ENCODE results near the gene COQ8A. TPM values are rescaled to one million over a fixed set of nuclear protein-coding genes. Genes with fewer than 3 reads are reported as not detected.

COQ8A gene
- total RNA-seq, 1 donor from 2014 or later: 16.0 TPM

- Mint-ChIP-seq H3K4me3 (ENCODE audit: unreplicated experiment) (no peak overlapping the region), H3K36me3 (ENCODE audit: unreplicated experiment) (no peaks in the 10 kb centered on the region)
- TF ChIP-seq CTCF (IDR thresholded peaks at IDR 0.05): no peak
Observed at GRCh38 chr1:226978432-226979114, 38.5 kb downstream of the COQ8A start.

GRCh38 chr1:226979115-226979516, 39.0 kb downstream of the COQ8A start:
- Mint-ChIP-seq H3K4me1 (ENCODE audit: unreplicated experiment) (peaks cover 16% of the 10 kb centered on the region), H3K4me3 (ENCODE audit: unreplicated experiment) (no peak overlapping the region), H3K9me3 (ENCODE audit: unreplicated experiment) (no peaks in the 10 kb centered on the region), H3K36me3 (ENCODE audit: unreplicated experiment) (no peaks in the 10 kb centered on the region), H3K27me3 (ENCODE audit: unreplicated experiment) (no peaks in the 10 kb centered on the region), H3K27ac (ENCODE audit: unreplicated experiment) (no peak overlapping the region)
- peak; percentile 81 for DNase-seq (ENCODE audit: extremely low spot score, unreplicated experiment)
- TF ChIP-seq CTCF (IDR thresholded peaks at IDR 0.05): no peak

More at GRCh38 chr1:226978432-226979114, 38.5 kb downstream of the COQ8A start:
- Mint-ChIP-seq H3K4me1 (ENCODE audit: unreplicated experiment) (peaks cover 19% of the 10 kb centered on the region), H3K27ac (ENCODE audit: unreplicated experiment) (no peak overlapping the region), H3K9me3 (ENCODE audit: unreplicated experiment) (no peaks in the 10 kb centered on the region), H3K27me3 (ENCODE audit: unreplicated experiment) (no peaks in the 10 kb centered on the region)
- DNase-seq (ENCODE audit: extremely low spot score, unreplicated experiment): no peak

- Mint-ChIP-seq H3K27me3 (ENCODE audit: unreplicated experiment) (no peaks in the 10 kb centered on the region), H3K4me1 (ENCODE audit: unreplicated experiment) (peaks cover 10% of the 10 kb centered on the region), H3K36me3 (ENCODE audit: unreplicated experiment) (no peaks in the 10 kb centered on the region), H3K9me3 (ENCODE audit: unreplicated experiment) (no peaks in the 10 kb centered on the region), H3K4me3 (ENCODE audit: unreplicated experiment) (no peak overlapping the region), H3K27ac (ENCODE audit: unreplicated experiment) (no peak overlapping the region)
- DNase-seq (ENCODE audit: extremely low spot score, unreplicated experiment): peak; percentile 80
- TF ChIP-seq CTCF (IDR thresholded peaks at IDR 0.05): no peak
Observed at GRCh38 chr1:226979517-226980121, 39.5 kb downstream of the COQ8A start.

- Mint-ChIP-seq H3K9me3 (ENCODE audit: unreplicated experiment) (no peaks in the 10 kb centered on the region), H3K27me3 (ENCODE audit: unreplicated experiment) (no peaks in the 10 kb centered on the region), H3K4me3 (ENCODE audit: unreplicated experiment) (no peak overlapping the region), H3K36me3 (ENCODE audit: unreplicated experiment) (no peaks in the 10 kb centered on the region), H3K4me1 (ENCODE audit: unreplicated experiment) (peaks cover 5% of the 10 kb centered on the region), H3K27ac (ENCODE audit: unreplicated experiment) (no peak overlapping the region)
- no peak for TF ChIP-seq CTCF (IDR thresholded peaks at IDR 0.05)
- DNase-seq (ENCODE audit: extremely low spot score, unreplicated experiment): peak; percentile 83
Observed at GRCh38 chr1:226980122-226980560, 40.0 kb downstream of the COQ8A start.

- peaks cover 2% of the 10 kb centered on the region for H3K4me1 Mint-ChIP-seq (ENCODE audit: unreplicated experiment)
- no peak overlapping the region for H3K4me3 Mint-ChIP-seq (ENCODE audit: unreplicated experiment)
- no peak for TF ChIP-seq CTCF (IDR thresholded peaks at IDR 0.05)
- no peaks in the 10 kb centered on the region for H3K27me3 Mint-ChIP-seq (ENCODE audit: unreplicated experiment)
- no peak overlapping the region for H3K27ac Mint-ChIP-seq (ENCODE audit: unreplicated experiment)
- DNase-seq (ENCODE audit: extremely low spot score, unreplicated experiment): peak; percentile 82
- H3K36me3 Mint-ChIP-seq (ENCODE audit: unreplicated experiment): no peaks in the 10 kb centered on the region
- no peaks in the 10 kb centered on the region for H3K9me3 Mint-ChIP-seq (ENCODE audit: unreplicated experiment)
Observed at GRCh38 chr1:226980565-226981385, 40.7 kb downstream of the COQ8A start.

Measured in osteocyte (in vitro differentiated cells).